H9 (cell line): ENCODE results near the gene ZNF224. TPM values are rescaled to one million over a fixed set of nuclear protein-coding genes. Genes with fewer than 3 reads are reported as not detected.

ENCODE experiments used
- DNase-seq: peaks from one replicate; pipeline ENCODE4 v3.0.0-alpha.2; 2017
- H2AFZ ChIP-seq: one replicate; pipeline ENCODE4 v1.6.1; 2013; ENCODE audit warnings: mild to moderate bottlenecking, low read length, control low read depth, moderate library complexity
- H2AK5ac ChIP-seq: 2 replicates; pipeline ENCODE4 v1.6.1; 2013; ENCODE audit warnings: low read length, control low read depth, mixed read lengths; ENCODE audit not compliant: insufficient read length
- H2BK120ac ChIP-seq: one replicate; pipeline ENCODE4 v1.6.1; 2013; ENCODE audit warnings: low read depth, mild to moderate bottlenecking, low read length, control low read depth, inconsistent platforms; ENCODE audit not compliant: poor library complexity, severe bottlenecking
- H2BK12ac ChIP-seq: 2 replicates; pipeline ENCODE4 v1.6.1; 2013; ENCODE audit warnings: low read length, control low read depth, mixed read lengths, low read depth; ENCODE audit not compliant: insufficient read length
- H2BK15ac ChIP-seq: 2 replicates; pipeline ENCODE4 v1.6.1; 2013; ENCODE audit warnings: low read depth, low read length, control low read depth
- H2BK20ac ChIP-seq: one replicate; pipeline ENCODE4 v1.6.1; 2013; ENCODE audit warnings: low read depth, mild to moderate bottlenecking, low read length, control low read depth, inconsistent platforms; ENCODE audit not compliant: poor library complexity, severe bottlenecking
- H2BK5ac ChIP-seq: 2 replicates; pipeline ENCODE4 v1.6.1; 2013; ENCODE audit warnings: low read length, control low read depth, mixed read lengths; ENCODE audit not compliant: insufficient read length
- H3K14ac ChIP-seq: 2 replicates; pipeline ENCODE4 v1.6.1; 2013; ENCODE audit warnings: low read length, control low read depth; ENCODE audit not compliant: insufficient read depth
- H3K18ac ChIP-seq: 2 replicates; pipeline ENCODE4 v1.6.1; 2013; ENCODE audit warnings: low read depth, mild to moderate bottlenecking, mixed read lengths, low read length, control low read depth; ENCODE audit not compliant: insufficient read length
- H3K23ac ChIP-seq: 2 replicates; pipeline ENCODE4 v1.6.1; 2013; ENCODE audit warnings: low read length, control low read depth, mixed read lengths, low read depth; ENCODE audit not compliant: insufficient read length
- H3K23me2 ChIP-seq: 2 replicates; pipeline ENCODE4 v1.6.1; 2013; ENCODE audit warnings: low read depth, mild to moderate bottlenecking, mixed read lengths, low read length, control low read depth; ENCODE audit not compliant: insufficient read length, poor library complexity, severe bottlenecking
- H3K27ac ChIP-seq: 2 replicates; pipeline ENCODE4 v1.5.1; 2013; ENCODE audit warnings: low read length, control low read depth, mixed read lengths, low read depth; ENCODE audit not compliant: insufficient read length
- H3K27me3 ChIP-seq: 2 replicates; pipeline ENCODE4 v1.6.1; 2013; ENCODE audit warnings: low read length, control low read depth, inconsistent platforms; ENCODE audit not compliant: insufficient read depth
- H3K4ac ChIP-seq: 2 replicates; pipeline ENCODE4 v1.6.1; 2013; ENCODE audit warnings: low read depth, mild to moderate bottlenecking, control low read depth, inconsistent platforms, low read length, moderate library complexity
- H3K4me1 ChIP-seq: 2 replicates; pipeline ENCODE4 v1.6.1; 2013; ENCODE audit warnings: low read length, control low read depth, inconsistent platforms; ENCODE audit not compliant: insufficient read depth
- H3K4me2 ChIP-seq: 2 replicates; pipeline ENCODE4 v1.6.1; 2013; ENCODE audit warnings: low read length, control low read depth, mixed read lengths; ENCODE audit not compliant: insufficient read length, insufficient read depth
- H3K56ac ChIP-seq: 2 replicates; pipeline ENCODE4 v1.6.1; 2013; ENCODE audit warnings: low read depth, mild to moderate bottlenecking, mixed read lengths, low read length, control low read depth; ENCODE audit not compliant: insufficient read length
- H3K79me1 ChIP-seq: 2 replicates; pipeline ENCODE4 v1.6.1; 2013; ENCODE audit warnings: low read depth, mild to moderate bottlenecking, moderate library complexity, low read length, control low read depth, inconsistent platforms; ENCODE audit not compliant: insufficient read depth, poor library complexity, severe bottlenecking
- H3K79me2 ChIP-seq: 2 replicates; pipeline ENCODE4 v1.6.1; 2013; ENCODE audit warnings: low read length, control low read depth, inconsistent platforms; ENCODE audit not compliant: insufficient read depth
- H3K9ac ChIP-seq: 2 replicates; pipeline ENCODE4 v1.6.1; 2013; ENCODE audit warnings: low read length, control low read depth, mixed read lengths; ENCODE audit not compliant: insufficient read length; ENCODE audit errors: extremely low read depth
- H3K9me3 ChIP-seq: one replicate; pipeline ENCODE4 v1.6.1; 2013; ENCODE audit warnings: low read depth, low read length, inconsistent platforms; ENCODE audit not compliant: control insufficient read depth
- H3T11ph ChIP-seq: one replicate; pipeline ENCODE4 v1.6.1; 2013; ENCODE audit warnings: mild to moderate bottlenecking, low read length, control low read depth, inconsistent platforms
- H4K20me1 ChIP-seq: one replicate; pipeline ENCODE4 v1.6.1; 2013; ENCODE audit not compliant: control insufficient read depth, insufficient read length, insufficient read depth
- H4K5ac ChIP-seq: 2 replicates; pipeline ENCODE4 v1.6.1; 2013; ENCODE audit warnings: low read depth, mild to moderate bottlenecking, mixed read lengths, low read length, control low read depth; ENCODE audit not compliant: insufficient read length
- H4K8ac ChIP-seq: replicated peaks from 2 replicates; pipeline ENCODE4 v1.6.1; 2013; ENCODE audit warnings: low read length, control low read depth, mixed read lengths, low read depth; ENCODE audit not compliant: insufficient read length
- H4K91ac ChIP-seq: 2 replicates; pipeline ENCODE4 v1.6.1; 2013; ENCODE audit warnings: low read depth, mild to moderate bottlenecking, moderate library complexity, mixed read lengths, low read length, control low read depth; ENCODE audit not compliant: insufficient read length
- H3K27ac Mint-ChIP-seq, 3 experiments: 2 replicates in 2 of 3; 3 replicates in 1 of 3; pipeline ENCODE4 v1.8.0; 2020 to 2021; ENCODE audit warnings: mixed read lengths in 3 of 3, mild to moderate bottlenecking in 1 of 3, moderate library complexity in 1 of 3
- H3K27me3 Mint-ChIP-seq: 2 replicates; pipeline ENCODE4 v1.8.0; 2021; ENCODE audit warnings: low read depth, mild to moderate bottlenecking, moderate library complexity, mixed read lengths
- H3K36me3 Mint-ChIP-seq, 3 experiments: 2 replicates in 2 of 3; 3 replicates in 1 of 3; pipeline ENCODE4 v1.8.0; 2020 to 2021; ENCODE audit warnings: low read depth in 3 of 3, mixed read lengths in 3 of 3; ENCODE audit not compliant: insufficient read depth in 1 of 3
- H3K4me1 Mint-ChIP-seq, 2 experiments: 2 replicates each; pipeline ENCODE4 v1.8.0; 2020; ENCODE audit warnings: mixed read lengths in 2 of 2
- H3K4me3 Mint-ChIP-seq, 2 experiments: 2 replicates in 1 of 2; 3 replicates in 1 of 2; pipeline ENCODE4 v1.8.0; 2020 to 2021; ENCODE audit warnings: mild to moderate bottlenecking in 2 of 2, mixed read lengths in 2 of 2, moderate library complexity in 1 of 2
- H3K9me3 Mint-ChIP-seq, 2 experiments: 2 replicates in 1 of 2; 3 replicates in 1 of 2; pipeline ENCODE4 v1.8.0; 2020; ENCODE audit warnings: mild to moderate bottlenecking in 2 of 2, mixed read lengths in 2 of 2, moderate library complexity in 1 of 2
- CTCF ChIP-seq: fragments of 200-600 bp; sonication (generic); conservative IDR thresholded peaks from 3 replicates; pipeline ENCODE4 v1.8.0; 2021; ENCODE audit warnings: antibody characterized with exemption, mild to moderate bottlenecking
- WGBS: extraction: QIAGEN DNeasy Blood & Tissue Kit; methylation state at CpG from one replicate; pipeline ENCODE4 v1.1.7; 2013; ENCODE audit warnings: missing lambda C conversion rate, low lambda C conversion rate, mixed read lengths; ENCODE audit not compliant: insufficient read length; ENCODE audit errors: extremely low coverage; 5-methylcytosine and 5-hydroxymethylcytosine counted together
- total RNA-seq: library from RNA; stranded (reverse); gene quantifications from 2 replicates; pipeline ENCODE4 v1.2.1, GENCODE V29; 2021

ZNF224 gene
- total RNA-seq, 1 experiment from 2014 or later = 19.0 TPM

GRCh38 chr19:44055870-44056269 is 38.3 kb upstream of the ZNF224 start:
- no peaks in the 10 kb centered on the region for H3K79me2 ChIP-seq
- no peak overlapping the region for H2AK5ac ChIP-seq
- H3K4me1 ChIP-seq = 0 out of 2 replicates have a peak, but pooled peaks cover 2% of the 10 kb centered on the region
- H3K23me2 ChIP-seq = peaks cover 10% of the 10 kb centered on the region
- Mint-ChIP-seq H3K36me3 (peaks cover 51 to 57% (median 56%) of the 10 kb centered on the region in 3 experiments), H3K27me3 (no peaks in the 10 kb centered on the region), H3K4me1 (peaks cover 4 to 9% of the 10 kb centered on the region in 2 experiments), H3K9me3 (peaks cover 0 to 31% of the 10 kb centered on the region in 2 experiments; a peak in 3 of 5 replicates), H3K27ac (no peak overlapping the region), H3K4me3 (no peak overlapping the region)
- H2BK12ac ChIP-seq = no peak overlapping the region
- no peak overlapping the region for H3K18ac ChIP-seq
- H3K4ac ChIP-seq = no peak overlapping the region
- no peaks in the 10 kb centered on the region for H3K27me3 ChIP-seq
- no peaks in the 10 kb centered on the region for H3K79me1 ChIP-seq
- H3K23ac ChIP-seq = no peak overlapping the region
- WGBS = no CpG with 5 or more reads among the region's 5 CpGs
- H4K5ac ChIP-seq = no peak overlapping the region
- no peak overlapping the region for H4K8ac ChIP-seq
- peak; percentile 28 for DNase-seq
- no peak overlapping the region for H4K91ac ChIP-seq
- no peak overlapping the region for H3K27ac ChIP-seq
- H2BK5ac ChIP-seq = no peak overlapping the region
- H3K14ac ChIP-seq = no peak overlapping the region
- no peak overlapping the region for H3K9ac ChIP-seq
- no peak overlapping the region for H3T11ph ChIP-seq
- no peak overlapping the region for H2BK20ac ChIP-seq
- H4K20me1 ChIP-seq = no peaks in the 10 kb centered on the region
- no peak overlapping the region for H2AFZ ChIP-seq
- no peaks in the 10 kb centered on the region for H3K9me3 ChIP-seq
- no peak overlapping the region for H3K4me2 ChIP-seq
- H2BK120ac ChIP-seq = no peak overlapping the region
- H2BK15ac ChIP-seq = no peak overlapping the region
- H3K56ac ChIP-seq = no peak overlapping the region
- peak; percentile 42; the same call in 2 of the 3 replicates for TF ChIP-seq CTCF
